ENCODE data around the gene KDM1A. TPM values are rescaled to one million over a fixed set of nuclear protein-coding genes. Genes with fewer than 3 reads are reported as not detected.
A peak's percentile ranks its signal among the peaks of the same experiment; 100 is the strongest.

Gene KDM1A
- total RNA-seq, 4 donors from 2014 or later: 37.8 to 64.1 (median 62.3) TPM

DNA sequence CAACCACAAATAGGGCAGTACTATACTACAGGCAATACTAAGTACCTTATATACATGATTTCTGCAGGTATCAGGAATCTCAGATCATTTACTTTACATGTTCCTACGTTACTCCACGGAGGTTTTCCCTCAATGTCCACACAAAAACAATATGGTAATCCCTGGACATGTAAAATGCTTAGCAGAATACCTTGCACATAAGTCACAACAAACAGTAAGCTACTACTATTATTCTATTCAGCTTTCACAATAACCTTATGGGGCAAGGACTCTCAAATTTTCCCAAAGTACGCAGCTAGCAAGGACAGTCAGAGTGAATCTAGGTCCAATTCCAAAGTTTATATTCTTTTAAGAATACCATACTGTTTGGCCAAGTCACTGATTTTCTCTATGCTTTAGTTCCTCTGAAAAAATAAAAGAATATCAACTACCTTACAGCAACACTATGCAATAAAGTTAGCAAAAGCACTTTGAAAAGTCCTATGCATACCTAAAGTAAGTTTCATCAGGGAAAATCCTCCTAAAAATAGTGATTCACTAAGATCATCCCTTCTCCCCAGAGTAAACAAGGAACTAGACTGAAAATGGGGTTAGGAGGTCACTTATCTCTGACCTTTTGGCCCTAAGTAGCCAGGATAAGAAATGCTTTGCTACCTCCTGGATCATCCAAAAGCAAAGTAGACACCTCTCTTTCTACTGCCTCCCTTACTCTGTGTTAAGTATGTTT lies 82.0 kb downstream of the KDM1A start:
- intact Hi-C loops (cut with DNase I): no loop called here
- Histone ChIP-seq H3K27me3 (no peaks in the 10 kb centered on the region), H3K9me3 (no peaks in the 10 kb centered on the region), H3K4me3 (no peak overlapping the region), H3K4me1 (peaks cover 24 to 78% (median 47%) of the 10 kb centered on the region in 3 donors), H3K36me3 (peaks cover 0 to 17% (median 0%) of the 10 kb centered on the region in 3 donors), H3K27ac (peak overlapping the region in 3 of 4 donors; percentile 48 to 70 (median 70))
- no peak for TF ChIP-seq POLR2A (IDR thresholded peaks at IDR 0.05)
- TF ChIP-seq, protein P1, sequence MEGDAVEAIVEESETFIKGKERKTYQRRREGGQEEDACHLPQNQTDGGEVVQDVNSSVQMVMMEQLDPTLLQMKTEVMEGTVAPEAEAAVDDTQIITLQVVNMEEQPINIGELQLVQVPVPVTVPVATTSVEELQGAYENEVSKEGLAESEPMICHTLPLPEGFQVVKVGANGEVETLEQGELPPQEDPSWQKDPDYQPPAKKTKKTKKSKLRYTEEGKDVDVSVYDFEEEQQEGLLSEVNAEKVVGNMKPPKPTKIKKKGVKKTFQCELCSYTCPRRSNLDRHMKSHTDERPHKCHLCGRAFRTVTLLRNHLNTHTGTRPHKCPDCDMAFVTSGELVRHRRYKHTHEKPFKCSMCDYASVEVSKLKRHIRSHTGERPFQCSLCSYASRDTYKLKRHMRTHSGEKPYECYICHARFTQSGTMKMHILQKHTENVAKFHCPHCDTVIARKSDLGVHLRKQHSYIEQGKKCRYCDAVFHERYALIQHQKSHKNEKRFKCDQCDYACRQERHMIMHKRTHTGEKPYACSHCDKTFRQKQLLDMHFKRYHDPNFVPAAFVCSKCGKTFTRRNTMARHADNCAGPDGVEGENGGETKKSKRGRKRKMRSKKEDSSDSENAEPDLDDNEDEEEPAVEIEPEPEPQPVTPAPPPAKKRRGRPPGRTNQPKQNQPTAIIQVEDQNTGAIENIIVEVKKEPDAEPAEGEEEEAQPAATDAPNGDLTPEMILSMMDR (IDR thresholded peaks at IDR 0.05): no peak
- no peak for DNase-seq
- WGBS, 2 donors: 77 to 83% methylated on average over 3 of the region's 3 CpGs

DNA sequence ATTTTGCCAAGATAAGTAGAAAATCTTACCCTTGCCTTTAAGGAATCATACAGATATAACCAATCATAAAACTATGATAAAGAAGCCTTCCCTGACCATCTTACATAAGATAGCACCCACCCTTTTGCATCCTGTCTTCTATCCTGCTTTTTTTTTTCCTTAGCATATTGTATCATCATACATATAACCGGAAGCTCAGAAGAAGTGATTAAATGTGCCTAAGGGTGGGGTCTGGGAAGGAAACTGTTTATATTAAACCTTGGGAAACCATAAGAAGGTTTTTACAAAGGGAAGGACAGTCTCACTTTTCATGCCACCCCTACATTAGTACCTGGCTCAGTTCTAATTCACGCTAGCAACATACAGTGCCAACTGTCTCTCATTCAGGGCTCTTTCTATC lies 82.6 kb downstream of the KDM1A start:
- Histone ChIP-seq H3K27ac (peak overlapping the region; percentile 36 to 70 (median 43)), H3K4me1 (peaks cover 24 to 74% (median 47%) of the 10 kb centered on the region in 3 donors), H3K27me3 (no peaks in the 10 kb centered on the region), H3K4me3 (no peak overlapping the region), H3K9me3 (no peaks in the 10 kb centered on the region), H3K36me3 (peaks cover 0 to 23% (median 4%) of the 10 kb centered on the region in 3 donors)
- TF ChIP-seq, protein P1 (IDR thresholded peaks at IDR 0.05): no peak
- TF ChIP-seq POLR2A (IDR thresholded peaks at IDR 0.05): no peak
- no peak for DNase-seq
- intact Hi-C loops (cut with DNase I): no loop called here
- WGBS, 2 donors: 28 to 36% methylated on average over 2 of the region's 2 CpGs

DNA sequence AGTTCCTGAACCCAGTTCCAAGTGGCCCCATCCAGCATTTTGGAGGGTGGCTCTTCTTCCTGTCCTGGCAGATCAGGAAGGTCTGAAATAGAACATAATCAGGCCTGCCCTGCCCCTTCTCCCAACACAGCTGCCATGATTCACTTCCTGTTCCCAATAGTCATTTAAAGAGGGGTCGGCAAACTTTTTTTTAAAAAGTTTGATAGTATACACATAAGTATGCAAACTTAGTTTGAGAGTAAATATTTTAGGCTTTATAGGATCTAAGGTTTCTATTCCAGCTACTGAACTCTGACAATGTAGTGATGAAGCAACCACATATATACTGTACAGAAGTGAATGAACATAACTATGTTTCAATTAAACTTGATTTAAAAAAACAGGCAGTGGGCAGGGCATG lies 83.0 kb downstream of the KDM1A start:
- WGBS, 2 donors: 4 to 5% methylated on average over 1 of the region's 1 CpG
- H3K36me3 ChIP-seq: peaks cover 0 to 27% (median 5%) of the 10 kb centered on the region in 3 donors
- no peak for TF ChIP-seq POLR2A (IDR thresholded peaks at IDR 0.05)
- TF ChIP-seq, protein P1 (IDR thresholded peaks at IDR 0.05): no peak
- intact Hi-C loops (cut with DNase I): no loop called here
- peak overlapping the region; percentile 38 to 70 (median 44) for H3K27ac ChIP-seq
- no peak for DNase-seq
- peaks cover 24 to 70% (median 44%) of the 10 kb centered on the region in 3 donors for H3K4me1 ChIP-seq
- H3K4me3 ChIP-seq: no peak overlapping the region
- no peaks in the 10 kb centered on the region for H3K27me3 ChIP-seq
- H3K9me3 ChIP-seq: no peaks in the 10 kb centered on the region

DNA sequence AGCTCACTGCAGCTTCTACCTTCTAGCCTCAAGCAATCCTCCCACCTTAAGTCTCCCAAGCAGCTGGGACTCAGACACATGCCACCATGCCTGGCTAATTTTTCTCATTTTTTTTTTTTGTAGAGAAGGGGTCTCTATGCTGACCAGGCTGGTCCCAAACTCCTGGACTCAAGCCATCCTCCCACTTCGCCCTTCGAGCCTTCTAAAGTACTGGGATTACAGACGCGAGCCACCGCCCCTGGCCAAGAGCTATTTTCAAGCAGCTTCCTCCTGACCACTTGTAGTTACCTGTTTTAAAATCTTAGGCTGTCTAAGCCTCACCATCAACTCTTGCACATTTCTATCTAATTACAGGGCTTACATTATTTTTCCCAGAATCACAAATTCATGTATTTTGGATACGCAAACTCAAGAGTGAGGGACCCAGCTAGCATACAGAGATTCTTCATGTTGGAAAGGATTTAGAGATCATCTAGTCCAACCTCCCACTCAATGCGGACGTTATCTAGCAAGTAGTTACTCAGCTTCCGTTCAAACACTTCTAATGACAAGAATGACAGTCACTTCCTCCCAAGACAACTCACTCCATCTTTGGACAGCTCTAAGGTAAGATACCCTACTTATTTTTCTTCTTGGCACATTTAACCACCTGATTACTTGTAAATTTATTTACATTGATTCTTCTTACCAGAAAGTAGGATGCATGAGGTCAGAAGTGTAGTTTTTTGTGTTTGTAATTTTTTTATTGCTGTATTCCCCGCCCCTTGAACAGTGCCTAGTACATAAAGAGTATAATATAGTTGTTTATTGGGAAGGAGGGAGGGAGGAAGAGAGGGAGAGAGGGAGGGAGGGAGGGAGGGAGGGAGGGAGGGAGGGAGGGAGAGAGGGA lies 84.0 kb downstream of the KDM1A start:
- peaks cover 24 to 61% (median 41%) of the 10 kb centered on the region in 3 donors for H3K4me1 ChIP-seq
- TF ChIP-seq, protein P1 (IDR thresholded peaks at IDR 0.05): no peak
- no peak for TF ChIP-seq POLR2A (IDR thresholded peaks at IDR 0.05)
- peaks cover 0 to 37% (median 5%) of the 10 kb centered on the region in 3 donors for H3K36me3 ChIP-seq
- intact Hi-C loops (cut with DNase I): no loop called here
- no peak overlapping the region for H3K4me3 ChIP-seq
- DNase-seq: no peak
- H3K9me3 ChIP-seq: no peaks in the 10 kb centered on the region
- H3K27me3 ChIP-seq: no peaks in the 10 kb centered on the region
- peak overlapping the region; percentile 40 to 70 (median 51) for H3K27ac ChIP-seq
- WGBS, 2 donors: 33 to 44% methylated on average over 10 of the region's 10 CpGs

All from esophagus squamous epithelium (tissue), 5 donors.